ENCODE data around the gene DDX10.

DDX10 gene

GRCh38 chr11:108748968-108749367 is 84.1 kb downstream of the DDX10 start:
- Histone ChIP-seq H3K9me3 (ENCODE audit: control insufficient read depth in 1 of 2, low read length in 2 of 2) (no peaks in the 10 kb centered on the region), H3K4me3 (ENCODE audit: low read depth in 1 of 2, low read length in 2 of 2) (no peak overlapping the region)

GRCh38 chr11:108751444-108751843 is 86.6 kb downstream of the DDX10 start:
- no peaks in the 10 kb centered on the region for H3K36me3 ChIP-seq (ENCODE audit: control insufficient read depth in 1 of 2, insufficient read depth in 2 of 2, low read length in 2 of 2)
- H3K4me1 ChIP-seq (ENCODE audit: control insufficient read depth in 1 of 2, insufficient read depth in 2 of 2, low read length in 2 of 2), result peaks cover 3 to 10% of the 10 kb centered on the region in 2 donors
- H3K4me3 ChIP-seq (ENCODE audit: low read depth in 1 of 2, low read length in 2 of 2), result no peak overlapping the region
- H3K9me3 ChIP-seq (ENCODE audit: control insufficient read depth in 1 of 2, low read length in 2 of 2), result no peaks in the 10 kb centered on the region
- H3K27me3 ChIP-seq (ENCODE audit: low read depth, low read length), result no peaks in the 10 kb centered on the region
- no peak overlapping the region for H3K27ac ChIP-seq (ENCODE audit: low read length)

More at GRCh38 chr11:108748968-108749367, 84.1 kb downstream of the DDX10 start:
- peaks cover 0 to 3% of the 10 kb centered on the region in 2 donors for H3K36me3 ChIP-seq (ENCODE audit: control insufficient read depth in 1 of 2, insufficient read depth in 2 of 2, low read length in 2 of 2)
- H3K27ac ChIP-seq (ENCODE audit: low read length), result no peak overlapping the region
- H3K4me1 ChIP-seq (ENCODE audit: control insufficient read depth in 1 of 2, insufficient read depth in 2 of 2, low read length in 2 of 2), result no peaks in the 10 kb centered on the region
- H3K27me3 ChIP-seq (ENCODE audit: low read depth, low read length), result no peaks in the 10 kb centered on the region

- peaks cover 3 to 10% of the 10 kb centered on the region in 2 donors for H3K4me1 ChIP-seq (ENCODE audit: control insufficient read depth in 1 of 2, insufficient read depth in 2 of 2, low read length in 2 of 2)
- H3K9me3 ChIP-seq (ENCODE audit: control insufficient read depth in 1 of 2, low read length in 2 of 2), result no peaks in the 10 kb centered on the region
- H3K27ac ChIP-seq (ENCODE audit: low read length), result no peak overlapping the region
- no peak overlapping the region for H3K4me3 ChIP-seq (ENCODE audit: low read depth in 1 of 2, low read length in 2 of 2)
- H3K27me3 ChIP-seq (ENCODE audit: low read depth, low read length), result no peaks in the 10 kb centered on the region
- no peaks in the 10 kb centered on the region for H3K36me3 ChIP-seq (ENCODE audit: control insufficient read depth in 1 of 2, insufficient read depth in 2 of 2, low read length in 2 of 2)
Observed at GRCh38 chr11:108752297-108752751, 87.5 kb downstream of the DDX10 start.

DNA sequence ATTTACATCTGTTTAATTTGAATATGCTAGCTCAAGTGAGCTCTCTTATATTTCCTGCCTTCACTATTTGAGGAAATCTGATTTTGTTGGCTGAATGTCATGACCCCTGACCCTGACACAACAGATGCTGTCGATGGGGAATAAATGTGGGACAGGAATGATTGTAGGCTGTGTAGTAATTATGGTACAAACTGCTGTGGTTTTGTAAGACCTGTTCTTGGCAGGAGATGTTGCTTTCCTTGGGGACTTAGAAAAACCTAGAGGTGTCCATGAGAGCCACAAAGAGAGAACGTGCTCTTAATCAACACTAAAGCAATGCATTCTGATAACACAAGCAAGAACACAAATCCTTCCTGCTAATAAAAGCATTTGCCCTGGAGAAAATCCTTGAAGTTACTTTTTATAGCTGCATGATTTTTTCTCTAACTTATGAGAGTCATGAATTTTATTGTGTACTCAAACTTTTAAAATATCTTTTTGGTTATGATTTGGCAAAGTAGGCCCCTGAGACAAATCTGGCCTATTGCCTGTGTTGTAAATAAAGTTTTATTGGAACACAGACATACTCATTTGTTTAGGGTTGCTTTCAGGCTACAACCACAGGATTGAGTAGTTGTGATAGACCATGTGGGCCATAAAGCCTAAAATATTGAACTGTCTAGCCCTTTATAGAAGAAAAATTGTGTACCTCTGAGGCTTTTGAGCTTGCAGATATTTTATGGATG is 90.2 kb downstream of the DDX10 start:
- H3K4me3 ChIP-seq (ENCODE audit: low read depth in 1 of 2, low read length in 2 of 2), result no peak overlapping the region
- peaks cover 3 to 16% of the 10 kb centered on the region in 2 donors for H3K4me1 ChIP-seq (ENCODE audit: control insufficient read depth in 1 of 2, insufficient read depth in 2 of 2, low read length in 2 of 2)
- H3K27me3 ChIP-seq (ENCODE audit: low read depth, low read length), result no peaks in the 10 kb centered on the region
- no peaks in the 10 kb centered on the region for H3K36me3 ChIP-seq (ENCODE audit: control insufficient read depth in 1 of 2, insufficient read depth in 2 of 2, low read length in 2 of 2)
- no peaks in the 10 kb centered on the region for H3K9me3 ChIP-seq (ENCODE audit: control insufficient read depth in 1 of 2, low read length in 2 of 2)
- H3K27ac ChIP-seq (ENCODE audit: low read length), result no peak overlapping the region

DNA sequence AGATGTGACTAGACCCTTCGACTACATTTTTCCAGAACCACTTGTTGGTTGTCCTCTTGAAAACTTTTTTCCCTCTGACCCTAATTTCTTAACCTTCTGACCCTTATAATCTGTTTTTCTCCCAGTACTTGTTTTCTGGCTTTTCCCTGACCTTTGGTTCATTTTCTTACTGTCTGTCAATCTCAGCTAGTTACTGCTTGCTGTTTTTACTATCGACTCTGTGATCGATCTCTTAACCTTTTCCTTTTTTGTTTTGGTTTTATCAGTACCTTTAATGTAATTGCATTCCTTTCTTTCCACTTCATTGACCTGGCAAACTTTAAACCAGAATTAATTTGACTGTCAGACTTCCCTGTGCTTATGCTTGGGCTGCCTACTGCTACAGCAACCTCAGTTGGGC is 92.8 kb downstream of the DDX10 start:
- Histone ChIP-seq H3K27me3 (ENCODE audit: low read depth, low read length) (no peaks in the 10 kb centered on the region), H3K36me3 (ENCODE audit: control insufficient read depth in 1 of 2, insufficient read depth in 2 of 2, low read length in 2 of 2) (no peaks in the 10 kb centered on the region), H3K4me1 (ENCODE audit: control insufficient read depth in 1 of 2, insufficient read depth in 2 of 2, low read length in 2 of 2) (peaks cover 3 to 16% of the 10 kb centered on the region in 2 donors), H3K4me3 (ENCODE audit: low read depth in 1 of 2, low read length in 2 of 2) (no peak overlapping the region), H3K9me3 (ENCODE audit: control insufficient read depth in 1 of 2, low read length in 2 of 2) (no peaks in the 10 kb centered on the region), H3K27ac (ENCODE audit: low read length) (no peak overlapping the region)

GRCh38 chr11:108758458-108758857 is 93.6 kb downstream of the DDX10 start:
- no peaks in the 10 kb centered on the region for H3K36me3 ChIP-seq (ENCODE audit: control insufficient read depth in 1 of 2, insufficient read depth in 2 of 2, low read length in 2 of 2)
- H3K27ac ChIP-seq (ENCODE audit: low read length), result no peak overlapping the region
- H3K4me1 ChIP-seq (ENCODE audit: control insufficient read depth in 1 of 2, insufficient read depth in 2 of 2, low read length in 2 of 2), result peaks cover 3 to 16% of the 10 kb centered on the region in 2 donors
- H3K27me3 ChIP-seq (ENCODE audit: low read depth, low read length), result no peaks in the 10 kb centered on the region
- H3K4me3 ChIP-seq (ENCODE audit: low read depth in 1 of 2, low read length in 2 of 2), result no peak overlapping the region
- H3K9me3 ChIP-seq (ENCODE audit: control insufficient read depth in 1 of 2, low read length in 2 of 2), result no peaks in the 10 kb centered on the region

DNA sequence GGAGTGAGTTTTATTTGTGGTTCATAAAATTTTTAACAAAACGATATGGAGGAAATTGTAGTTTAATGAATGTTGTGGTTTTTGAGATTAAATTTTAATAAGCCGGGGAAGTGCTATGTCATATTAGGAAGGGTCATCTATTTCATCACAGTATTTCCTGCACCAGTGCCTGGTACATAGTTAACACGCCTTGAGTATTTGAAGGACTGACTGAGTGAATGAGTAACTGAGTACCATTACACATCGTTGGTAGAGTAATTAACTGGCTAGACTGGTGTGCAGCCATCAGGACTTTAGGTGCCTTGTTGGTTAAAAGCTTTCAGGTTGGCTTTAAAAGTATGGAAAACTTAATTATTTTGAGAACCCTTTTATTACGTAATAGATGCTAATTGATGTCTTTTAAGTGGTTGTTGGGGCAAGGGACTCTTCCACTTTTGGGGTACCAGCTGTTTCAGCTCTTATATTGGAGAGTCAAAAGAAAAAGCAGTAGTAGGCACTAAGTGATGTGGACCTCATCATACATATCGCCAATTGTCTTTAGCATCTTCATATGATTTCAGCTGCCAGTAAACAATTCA is 101.8 kb downstream of the DDX10 start:
- Histone ChIP-seq H3K4me3 (ENCODE audit: low read depth in 1 of 2, low read length in 2 of 2) (no peak overlapping the region), H3K27ac (ENCODE audit: low read length) (no peak overlapping the region), H3K36me3 (ENCODE audit: control insufficient read depth in 1 of 2, insufficient read depth in 2 of 2, low read length in 2 of 2) (no peaks in the 10 kb centered on the region), H3K9me3 (ENCODE audit: control insufficient read depth in 1 of 2, low read length in 2 of 2) (peaks cover 0 to 3% of the 10 kb centered on the region in 2 donors), H3K27me3 (ENCODE audit: low read depth, low read length) (no peaks in the 10 kb centered on the region), H3K4me1 (ENCODE audit: control insufficient read depth in 1 of 2, insufficient read depth in 2 of 2, low read length in 2 of 2) (no peaks in the 10 kb centered on the region)

- H3K4me3 ChIP-seq (ENCODE audit: low read depth in 1 of 2, low read length in 2 of 2), result no peak overlapping the region
- H3K36me3 ChIP-seq (ENCODE audit: control insufficient read depth in 1 of 2, insufficient read depth in 2 of 2, low read length in 2 of 2), result no peaks in the 10 kb centered on the region
- no peak overlapping the region for H3K27ac ChIP-seq (ENCODE audit: low read length)
- H3K9me3 ChIP-seq (ENCODE audit: control insufficient read depth in 1 of 2, low read length in 2 of 2), result peaks cover 0 to 3% of the 10 kb centered on the region in 2 donors
- H3K27me3 ChIP-seq (ENCODE audit: low read depth, low read length), result no peaks in the 10 kb centered on the region
- H3K4me1 ChIP-seq (ENCODE audit: control insufficient read depth in 1 of 2, insufficient read depth in 2 of 2, low read length in 2 of 2), result no peaks in the 10 kb centered on the region
Observed at GRCh38 chr11:108768370-108768769, 103.5 kb downstream of the DDX10 start.

GRCh38 chr11:108768964-108769363 is 104.1 kb downstream of the DDX10 start:
- H3K27me3 ChIP-seq (ENCODE audit: low read depth, low read length), result no peaks in the 10 kb centered on the region
- no peaks in the 10 kb centered on the region for H3K36me3 ChIP-seq (ENCODE audit: control insufficient read depth in 1 of 2, insufficient read depth in 2 of 2, low read length in 2 of 2)
- H3K4me1 ChIP-seq (ENCODE audit: control insufficient read depth in 1 of 2, insufficient read depth in 2 of 2, low read length in 2 of 2), result no peaks in the 10 kb centered on the region
- H3K9me3 ChIP-seq (ENCODE audit: control insufficient read depth in 1 of 2, low read length in 2 of 2), result peaks cover 0 to 3% of the 10 kb centered on the region in 2 donors
- no peak overlapping the region for H3K27ac ChIP-seq (ENCODE audit: low read length)
- H3K4me3 ChIP-seq (ENCODE audit: low read depth in 1 of 2, low read length in 2 of 2), result no peak overlapping the region

- H3K27ac ChIP-seq (ENCODE audit: low read length), result no peak overlapping the region
- no peaks in the 10 kb centered on the region for H3K4me1 ChIP-seq (ENCODE audit: control insufficient read depth in 1 of 2, insufficient read depth in 2 of 2, low read length in 2 of 2)
- H3K27me3 ChIP-seq (ENCODE audit: low read depth, low read length), result no peaks in the 10 kb centered on the region
- no peaks in the 10 kb centered on the region for H3K36me3 ChIP-seq (ENCODE audit: control insufficient read depth in 1 of 2, insufficient read depth in 2 of 2, low read length in 2 of 2)
- H3K4me3 ChIP-seq (ENCODE audit: low read depth in 1 of 2, low read length in 2 of 2), result no peak overlapping the region
- H3K9me3 ChIP-seq (ENCODE audit: control insufficient read depth in 1 of 2, low read length in 2 of 2), result no peaks in the 10 kb centered on the region
Observed at GRCh38 chr11:108774037-108774730, 109.3 kb downstream of the DDX10 start.

DNA sequence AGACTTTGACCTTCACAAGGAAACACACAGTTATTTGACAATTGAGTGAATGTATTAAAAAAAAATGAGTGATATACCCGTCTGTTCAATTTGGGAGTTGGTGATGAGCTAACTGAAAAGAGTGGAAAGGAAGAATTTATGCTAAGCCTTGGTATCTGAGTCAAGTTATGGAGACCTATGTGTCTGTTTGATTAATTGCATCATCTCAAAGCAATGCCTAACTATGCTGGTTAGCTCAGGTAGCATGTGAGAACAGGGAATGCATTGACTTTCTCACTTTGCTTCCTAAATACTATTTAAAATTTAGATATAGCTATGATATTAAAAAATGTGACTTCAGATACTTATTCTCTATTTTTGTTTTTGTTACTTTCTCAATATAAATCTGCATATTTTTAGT is 110.5 kb downstream of the DDX10 start:
- Histone ChIP-seq H3K36me3 (ENCODE audit: control insufficient read depth in 1 of 2, insufficient read depth in 2 of 2, low read length in 2 of 2) (no peaks in the 10 kb centered on the region), H3K4me1 (ENCODE audit: control insufficient read depth in 1 of 2, insufficient read depth in 2 of 2, low read length in 2 of 2) (no peaks in the 10 kb centered on the region), H3K27me3 (ENCODE audit: low read depth, low read length) (no peaks in the 10 kb centered on the region), H3K4me3 (ENCODE audit: low read depth in 1 of 2, low read length in 2 of 2) (no peak overlapping the region), H3K27ac (ENCODE audit: low read length) (no peak overlapping the region), H3K9me3 (ENCODE audit: control insufficient read depth in 1 of 2, low read length in 2 of 2) (no peaks in the 10 kb centered on the region)

All from muscle layer of duodenum (tissue), 2 donors.